ENCODE results near the gene ZFAND3.

DNA sequence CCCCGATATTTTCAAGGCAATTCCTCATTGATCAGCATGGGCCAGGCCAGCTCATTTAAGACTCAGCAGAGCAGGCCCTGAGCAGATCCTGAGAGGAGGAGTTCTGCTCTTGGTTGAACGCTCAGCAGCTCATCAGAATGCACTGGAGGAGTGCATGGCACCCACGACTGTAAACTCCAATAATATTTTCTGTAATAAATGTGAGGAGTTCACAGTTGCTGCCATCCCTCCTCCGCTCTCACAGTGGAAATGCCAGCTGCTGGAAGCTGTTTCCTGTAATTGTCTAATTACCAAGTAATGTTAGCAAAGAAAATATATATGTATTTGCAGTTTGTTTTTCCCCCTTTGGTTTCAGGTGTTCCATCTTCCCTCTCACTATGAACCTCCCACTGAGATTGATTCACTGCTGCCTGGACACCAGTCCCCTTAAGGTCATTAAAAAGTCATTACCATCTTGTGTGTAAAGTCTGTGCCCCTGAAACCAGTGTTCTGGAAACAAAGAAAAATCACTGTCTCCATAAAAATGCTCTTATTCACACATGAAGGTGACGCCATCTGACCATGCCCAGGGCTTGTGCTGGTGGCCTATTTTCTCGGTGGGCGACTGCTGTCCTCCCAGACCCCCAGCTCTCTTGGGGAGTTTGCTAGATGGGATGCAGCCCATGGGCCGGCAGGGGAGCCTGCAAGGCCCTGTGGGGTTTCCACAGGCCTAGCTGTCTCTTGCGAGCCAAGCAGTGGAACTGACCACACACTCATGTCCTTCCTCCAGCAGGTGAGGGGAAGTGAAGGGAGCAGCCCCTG, 374.2 kb downstream of the ZFAND3 start:
- TF ChIP-seq RFX5 (IDR thresholded peaks at IDR 0.05; ENCODE audit: low read length) (no peak), EP300 (IDR thresholded peaks at IDR 0.05; ENCODE audit: borderline replicate concordance in 1 of 2, low read depth in 1 of 2, low read length in 1 of 2) (no peak), POLR2AphosphoS5 (IDR thresholded peaks at IDR 0.05; ENCODE audit: low read depth, low read length) (no peak), RCOR1 (IDR thresholded peaks at IDR 0.05; ENCODE audit: low read length) (no peak), GATA2 (CRISPR knock-in tag; IDR thresholded peaks at IDR 0.05) (no peak)
- TF ChIP-seq, protein P1, sequence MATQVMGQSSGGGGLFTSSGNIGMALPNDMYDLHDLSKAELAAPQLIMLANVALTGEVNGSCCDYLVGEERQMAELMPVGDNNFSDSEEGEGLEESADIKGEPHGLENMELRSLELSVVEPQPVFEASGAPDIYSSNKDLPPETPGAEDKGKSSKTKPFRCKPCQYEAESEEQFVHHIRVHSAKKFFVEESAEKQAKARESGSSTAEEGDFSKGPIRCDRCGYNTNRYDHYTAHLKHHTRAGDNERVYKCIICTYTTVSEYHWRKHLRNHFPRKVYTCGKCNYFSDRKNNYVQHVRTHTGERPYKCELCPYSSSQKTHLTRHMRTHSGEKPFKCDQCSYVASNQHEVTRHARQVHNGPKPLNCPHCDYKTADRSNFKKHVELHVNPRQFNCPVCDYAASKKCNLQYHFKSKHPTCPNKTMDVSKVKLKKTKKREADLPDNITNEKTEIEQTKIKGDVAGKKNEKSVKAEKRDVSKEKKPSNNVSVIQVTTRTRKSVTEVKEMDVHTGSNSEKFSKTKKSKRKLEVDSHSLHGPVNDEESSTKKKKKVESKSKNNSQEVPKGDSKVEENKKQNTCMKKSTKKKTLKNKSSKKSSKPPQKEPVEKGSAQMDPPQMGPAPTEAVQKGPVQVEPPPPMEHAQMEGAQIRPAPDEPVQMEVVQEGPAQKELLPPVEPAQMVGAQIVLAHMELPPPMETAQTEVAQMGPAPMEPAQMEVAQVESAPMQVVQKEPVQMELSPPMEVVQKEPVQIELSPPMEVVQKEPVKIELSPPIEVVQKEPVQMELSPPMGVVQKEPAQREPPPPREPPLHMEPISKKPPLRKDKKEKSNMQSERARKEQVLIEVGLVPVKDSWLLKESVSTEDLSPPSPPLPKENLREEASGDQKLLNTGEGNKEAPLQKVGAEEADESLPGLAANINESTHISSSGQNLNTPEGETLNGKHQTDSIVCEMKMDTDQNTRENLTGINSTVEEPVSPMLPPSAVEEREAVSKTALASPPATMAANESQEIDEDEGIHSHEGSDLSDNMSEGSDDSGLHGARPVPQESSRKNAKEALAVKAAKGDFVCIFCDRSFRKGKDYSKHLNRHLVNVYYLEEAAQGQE (IDR thresholded peaks at IDR 0.05; ENCODE audit: low read depth, low read length): no peak
- TF ChIP-seq, protein P2, sequence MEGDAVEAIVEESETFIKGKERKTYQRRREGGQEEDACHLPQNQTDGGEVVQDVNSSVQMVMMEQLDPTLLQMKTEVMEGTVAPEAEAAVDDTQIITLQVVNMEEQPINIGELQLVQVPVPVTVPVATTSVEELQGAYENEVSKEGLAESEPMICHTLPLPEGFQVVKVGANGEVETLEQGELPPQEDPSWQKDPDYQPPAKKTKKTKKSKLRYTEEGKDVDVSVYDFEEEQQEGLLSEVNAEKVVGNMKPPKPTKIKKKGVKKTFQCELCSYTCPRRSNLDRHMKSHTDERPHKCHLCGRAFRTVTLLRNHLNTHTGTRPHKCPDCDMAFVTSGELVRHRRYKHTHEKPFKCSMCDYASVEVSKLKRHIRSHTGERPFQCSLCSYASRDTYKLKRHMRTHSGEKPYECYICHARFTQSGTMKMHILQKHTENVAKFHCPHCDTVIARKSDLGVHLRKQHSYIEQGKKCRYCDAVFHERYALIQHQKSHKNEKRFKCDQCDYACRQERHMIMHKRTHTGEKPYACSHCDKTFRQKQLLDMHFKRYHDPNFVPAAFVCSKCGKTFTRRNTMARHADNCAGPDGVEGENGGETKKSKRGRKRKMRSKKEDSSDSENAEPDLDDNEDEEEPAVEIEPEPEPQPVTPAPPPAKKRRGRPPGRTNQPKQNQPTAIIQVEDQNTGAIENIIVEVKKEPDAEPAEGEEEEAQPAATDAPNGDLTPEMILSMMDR (IDR thresholded peaks at IDR 0.05): no peak
- TF ChIP-seq, protein P3, sequence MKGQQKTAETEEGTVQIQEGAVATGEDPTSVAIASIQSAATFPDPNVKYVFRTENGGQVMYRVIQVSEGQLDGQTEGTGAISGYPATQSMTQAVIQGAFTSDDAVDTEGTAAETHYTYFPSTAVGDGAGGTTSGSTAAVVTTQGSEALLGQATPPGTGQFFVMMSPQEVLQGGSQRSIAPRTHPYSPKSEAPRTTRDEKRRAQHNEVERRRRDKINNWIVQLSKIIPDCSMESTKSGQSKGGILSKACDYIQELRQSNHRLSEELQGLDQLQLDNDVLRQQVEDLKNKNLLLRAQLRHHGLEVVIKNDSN (IDR thresholded peaks at IDR 0.05; ENCODE audit: borderline replicate concordance, low read depth): no peak
- TF ChIP-seq, protein P4, sequence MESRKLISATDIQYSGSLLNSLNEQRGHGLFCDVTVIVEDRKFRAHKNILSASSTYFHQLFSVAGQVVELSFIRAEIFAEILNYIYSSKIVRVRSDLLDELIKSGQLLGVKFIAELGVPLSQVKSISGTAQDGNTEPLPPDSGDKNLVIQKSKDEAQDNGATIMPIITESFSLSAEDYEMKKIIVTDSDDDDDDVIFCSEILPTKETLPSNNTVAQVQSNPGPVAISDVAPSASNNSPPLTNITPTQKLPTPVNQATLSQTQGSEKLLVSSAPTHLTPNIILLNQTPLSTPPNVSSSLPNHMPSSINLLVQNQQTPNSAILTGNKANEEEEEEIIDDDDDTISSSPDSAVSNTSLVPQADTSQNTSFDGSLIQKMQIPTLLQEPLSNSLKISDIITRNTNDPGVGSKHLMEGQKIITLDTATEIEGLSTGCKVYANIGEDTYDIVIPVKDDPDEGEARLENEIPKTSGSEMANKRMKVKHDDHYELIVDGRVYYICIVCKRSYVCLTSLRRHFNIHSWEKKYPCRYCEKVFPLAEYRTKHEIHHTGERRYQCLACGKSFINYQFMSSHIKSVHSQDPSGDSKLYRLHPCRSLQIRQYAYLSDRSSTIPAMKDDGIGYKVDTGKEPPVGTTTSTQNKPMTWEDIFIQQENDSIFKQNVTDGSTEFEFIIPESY (IDR thresholded peaks at IDR 0.05; ENCODE audit: borderline replicate concordance, low read depth): no peak

All from SK-N-SH (cell line).